ENCODE measurements around the gene OGDH.
A peak's percentile ranks its signal among the peaks of the same experiment; 100 is the strongest.

OGDH gene

GRCh38 chr7:44738051-44738723 is 131.8 kb downstream of the OGDH start:
- no peak for TF ChIP-seq ZNF274 (IDR thresholded peaks at IDR 0.05; ENCODE audit: low read depth, low read length)
- H3K4me3 ChIP-seq (ENCODE audit: low read length), result no peak overlapping the region

- no peak for TF ChIP-seq ZNF274 (IDR thresholded peaks at IDR 0.05; ENCODE audit: low read depth, low read length)
These were observed 132.6 kb downstream of the OGDH start for GRCh38 chr7:44738876-44739665.

GRCh38 chr7:44740055-44740454 is 133.6 kb downstream of the OGDH start:
- no peak for TF ChIP-seq ZNF274 (IDR thresholded peaks at IDR 0.05; ENCODE audit: low read depth, low read length)
- H3K4me3 ChIP-seq (ENCODE audit: low read length), result no peak overlapping the region

More at GRCh38 chr7:44738876-44739665, 132.6 kb downstream of the OGDH start:
- no peak overlapping the region for H3K4me3 ChIP-seq (ENCODE audit: low read length)

- TF ChIP-seq ZNF274 (IDR thresholded peaks at IDR 0.05; ENCODE audit: low read depth, low read length), result no peak
- H3K4me3 ChIP-seq (ENCODE audit: low read length), result no peak overlapping the region
These were observed 137.3 kb downstream of the OGDH start for GRCh38 chr7:44743750-44744149.

GRCh38 chr7:44748045-44748947 is 141.9 kb downstream of the OGDH start, which contains the start of gene ZMIZ2:
Gene ZMIZ2, plus strand, starts transcription at chr7:44748847. Its CDS starts 7,403 bp downstream, at chr7:44756250.
- no peak for TF ChIP-seq ZNF274 (IDR thresholded peaks at IDR 0.05; ENCODE audit: low read depth, low read length)
- H3K4me3 ChIP-seq (ENCODE audit: low read length), result peak within 1 kb of the TSS; percentile 87

GRCh38 chr7:44748948-44749731 is 142.7 kb downstream of the OGDH start:
- TF ChIP-seq ZNF274 (IDR thresholded peaks at IDR 0.05; ENCODE audit: low read depth, low read length), result no peak
- peak overlapping the region; percentile 87 for H3K4me3 ChIP-seq (ENCODE audit: low read length)

DNA sequence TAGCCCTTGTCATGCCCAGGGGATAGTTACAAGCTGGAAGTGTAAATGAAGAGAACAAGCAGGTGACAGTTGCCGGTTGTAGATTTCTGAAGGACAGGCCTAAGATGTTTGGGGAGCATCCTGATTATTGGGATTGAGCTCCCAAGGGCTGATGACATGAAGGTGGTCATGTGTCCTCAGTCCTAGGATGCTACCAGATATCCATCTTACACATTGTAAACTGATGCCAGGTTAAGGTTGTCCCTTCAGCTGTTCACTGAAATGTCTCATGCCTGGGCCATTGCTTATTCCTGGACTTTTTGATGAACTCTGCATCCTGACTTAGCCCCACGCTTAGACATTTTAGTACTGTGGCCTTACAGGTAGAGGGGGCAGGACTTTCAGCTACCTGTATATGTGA is 143.6 kb downstream of the OGDH start:
- no peak for TF ChIP-seq ZNF274 (IDR thresholded peaks at IDR 0.05; ENCODE audit: low read depth, low read length)
- H3K4me3 ChIP-seq (ENCODE audit: low read length), result peak overlapping the region; percentile 87

DNA sequence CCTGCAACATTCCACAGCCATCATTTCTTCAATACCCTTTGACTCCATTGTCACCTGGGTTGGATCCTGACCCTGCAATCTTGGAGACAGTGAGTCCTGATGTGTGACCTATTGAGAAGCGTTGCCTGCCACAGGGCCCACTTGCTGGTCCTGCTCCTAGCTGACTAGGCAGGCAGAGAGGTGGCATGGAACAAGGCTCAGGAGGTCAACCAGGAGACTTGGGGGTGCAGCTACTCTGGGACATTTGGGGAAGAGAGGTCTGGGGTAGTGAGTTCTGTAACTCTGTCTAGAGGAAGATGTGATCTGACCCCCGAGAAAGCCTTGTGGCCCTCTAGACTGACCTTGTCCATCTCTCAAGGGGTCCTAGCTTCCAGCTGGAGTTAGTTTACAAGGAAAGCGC is 144.0 kb downstream of the OGDH start:
- no peak for TF ChIP-seq ZNF274 (IDR thresholded peaks at IDR 0.05; ENCODE audit: low read depth, low read length)
- H3K4me3 ChIP-seq (ENCODE audit: low read length), result peak overlapping the region; percentile 87

DNA sequence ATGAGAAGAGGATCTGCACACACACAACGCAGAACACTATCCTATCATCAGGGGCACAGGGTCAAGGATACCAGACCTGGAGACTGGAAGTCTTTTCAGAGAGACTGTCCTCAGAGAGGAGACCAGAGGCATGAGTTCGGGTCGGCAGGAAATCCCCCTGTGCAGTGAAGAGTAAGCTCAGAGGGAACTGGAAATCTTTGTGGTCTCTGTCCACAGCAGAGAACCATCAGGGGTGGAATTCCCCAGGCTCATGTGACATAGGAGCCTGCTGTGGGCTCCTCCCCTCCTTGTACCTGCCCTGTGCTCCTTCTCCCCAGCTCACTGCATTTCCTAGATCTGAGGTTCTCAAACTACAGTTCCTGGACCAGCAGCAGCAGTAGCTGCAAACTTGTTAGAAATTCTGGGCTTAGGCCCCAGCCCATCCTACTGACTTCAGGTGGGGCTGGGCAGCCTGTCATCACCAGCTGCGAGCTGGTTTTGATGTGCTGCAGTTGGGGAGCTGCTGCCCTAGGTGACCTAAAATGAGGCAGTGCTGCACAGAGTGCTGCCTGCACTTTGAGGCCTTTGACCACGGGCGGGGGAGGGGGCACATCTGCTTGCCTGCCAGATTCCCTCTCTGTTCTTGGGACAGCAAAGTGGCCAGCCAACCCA is 144.6 kb downstream of the OGDH start:
- no peak for TF ChIP-seq ZNF274 (IDR thresholded peaks at IDR 0.05; ENCODE audit: low read depth, low read length)
- H3K4me3 ChIP-seq (ENCODE audit: low read length), result peak overlapping the region; percentile 87; the same call in 1 of the 2 replicates

DNA sequence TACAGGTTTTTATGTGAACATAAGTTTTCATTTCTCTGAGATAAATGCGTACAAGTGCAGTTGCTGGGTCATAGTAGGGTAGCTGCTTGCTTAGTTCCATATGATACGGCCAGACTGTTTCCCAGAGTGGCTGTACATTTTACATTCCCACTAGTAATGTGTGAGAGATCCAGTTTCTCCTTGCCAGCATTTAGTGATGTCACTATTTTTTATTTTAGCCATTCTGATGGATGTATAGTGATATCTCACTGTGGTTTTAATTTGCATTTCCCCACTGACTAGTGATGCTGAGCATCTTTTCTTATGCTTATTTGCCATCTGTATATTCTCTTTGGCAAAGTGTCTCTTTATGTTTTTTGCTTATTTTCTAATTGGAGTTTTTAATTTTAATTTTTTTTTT is 146.4 kb downstream of the OGDH start:
- H3K4me3 ChIP-seq (ENCODE audit: low read length), result no peak overlapping the region
- TF ChIP-seq ZNF274 (IDR thresholded peaks at IDR 0.05; ENCODE audit: low read depth, low read length), result no peak

DNA sequence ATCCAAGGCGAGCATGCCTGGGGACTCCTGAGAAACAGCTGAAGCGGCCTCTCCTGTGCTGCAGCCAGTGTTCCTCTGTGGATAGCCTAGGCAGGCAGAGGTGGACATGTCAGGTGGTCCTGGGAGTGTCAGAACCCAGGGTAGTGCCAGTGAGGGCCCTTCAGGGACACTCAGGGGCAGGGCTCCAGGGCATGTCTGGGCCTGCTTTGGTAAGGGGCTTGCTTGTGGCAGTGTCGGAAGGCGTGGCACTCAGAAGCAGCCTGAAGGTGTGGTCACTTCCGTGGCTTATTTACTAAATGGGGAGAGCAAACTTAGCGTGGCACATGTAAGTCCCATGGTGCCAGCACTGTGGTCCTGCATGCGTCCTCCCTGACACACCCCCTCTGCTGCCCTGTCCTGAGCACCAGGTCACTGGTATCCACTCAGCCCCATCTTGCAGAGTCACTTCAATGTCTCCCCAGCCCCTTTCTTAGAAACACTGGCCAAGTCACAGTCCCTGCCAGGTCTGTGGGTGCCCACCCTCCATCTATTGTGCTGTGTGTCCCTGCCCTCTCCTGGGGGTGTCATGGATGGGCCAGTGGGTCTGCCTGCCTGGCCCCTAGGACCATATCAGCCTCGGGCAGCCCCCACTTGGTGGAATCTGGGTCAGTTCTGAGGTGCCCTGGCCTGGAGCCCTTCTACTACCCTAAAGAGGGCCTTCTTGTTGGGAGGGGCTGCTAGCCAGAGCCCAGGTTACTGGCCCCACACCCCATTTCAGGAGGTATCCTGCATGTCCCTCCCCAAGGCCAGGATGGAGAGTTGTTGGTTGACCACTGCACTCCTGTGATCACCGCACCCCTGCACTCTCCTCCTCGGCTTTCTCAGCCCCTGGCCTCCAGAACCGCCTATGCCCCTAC is 148.6 kb downstream of the OGDH start:
- TF ChIP-seq ZNF274 (IDR thresholded peaks at IDR 0.05; ENCODE audit: low read depth, low read length), result no peak
- H3K4me3 ChIP-seq (ENCODE audit: low read length), result no peak overlapping the region
